HG02840 (cell line): ENCODE results near the gene CASKIN1.

ENCODE experiments used
- ATAC-seq: cut with Tn5 transposase; IDR thresholded peaks from one replicate; pipeline ENCODE4 v1.9.1; 2021; ENCODE audit warnings: mild to moderate bottlenecking, moderate library complexity, moderate number of reproducible peaks; ENCODE audit not compliant: unreplicated experiment, low FRiP score

Gene CASKIN1

GRCh38 chr16:2197765-2198164, 1.4 kb upstream of the CASKIN1 start:
- ATAC-seq = no peak

DNA sequence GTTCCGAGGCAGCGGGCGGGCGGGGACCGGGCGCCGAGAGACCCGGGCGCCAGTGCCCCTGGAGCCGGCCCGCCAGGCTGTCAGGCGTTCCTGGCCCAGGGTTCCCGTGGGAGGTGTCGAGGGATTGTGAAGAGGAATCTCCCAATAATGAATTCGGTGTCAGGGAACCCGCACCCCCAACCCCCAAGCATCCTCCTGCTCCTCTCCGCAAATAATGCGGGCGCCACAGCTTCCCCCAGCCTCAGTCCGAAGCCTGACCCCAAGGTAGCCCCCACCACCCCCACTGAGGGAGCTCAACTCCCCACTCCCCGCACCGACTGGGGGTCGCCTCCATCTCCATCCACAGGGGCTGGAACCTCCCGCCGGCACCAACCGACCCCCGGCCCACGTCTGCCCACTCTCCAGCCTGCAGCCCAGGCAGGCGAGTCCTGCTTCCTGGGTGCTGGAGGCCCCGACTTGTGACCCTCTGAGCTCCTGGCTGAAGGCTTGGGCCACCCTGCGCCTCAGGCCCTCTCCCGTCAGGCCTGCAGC, 641 bp upstream of the CASKIN1 start:
- ATAC-seq = no peak

DNA sequence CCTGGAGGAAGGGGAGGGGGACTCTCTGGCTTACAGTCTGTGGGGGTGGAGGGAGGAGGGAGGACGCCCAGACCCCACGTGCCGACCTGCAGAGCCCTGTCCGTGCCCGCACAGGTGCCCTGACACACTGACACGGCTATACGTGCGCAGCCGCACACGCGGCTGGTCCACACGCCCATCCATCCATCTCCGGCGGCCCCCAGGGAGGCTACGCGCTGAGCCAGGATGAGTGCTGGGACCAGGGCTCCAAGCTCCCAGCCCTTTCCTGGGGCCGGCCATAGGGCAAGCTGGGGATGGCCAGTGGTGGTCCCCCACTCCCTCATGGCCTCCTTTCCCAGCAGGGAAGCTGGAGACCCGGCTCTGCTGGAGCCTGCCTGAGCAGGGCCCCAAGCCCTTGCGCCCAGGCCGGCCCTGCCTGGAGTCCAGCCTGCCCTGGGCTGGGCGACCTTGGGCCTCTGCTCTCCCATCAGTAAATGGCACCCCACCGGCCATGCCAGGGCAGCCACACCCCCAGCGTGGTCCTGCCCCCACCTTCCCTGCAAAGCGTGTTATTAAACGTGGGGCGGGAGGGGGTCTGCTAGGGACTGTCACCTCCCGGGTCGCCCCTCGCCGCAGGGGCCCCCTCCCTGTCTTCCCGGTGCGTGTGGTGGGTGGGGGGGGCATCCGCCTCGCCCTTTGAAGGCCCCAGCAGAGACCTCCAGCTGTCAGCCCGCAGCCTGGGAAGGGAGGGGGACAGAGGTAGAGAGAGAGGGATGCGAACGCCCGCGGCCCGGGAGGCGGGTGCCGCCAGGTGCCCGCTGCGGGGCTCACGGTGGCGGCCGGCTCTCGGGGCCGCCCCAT, 863 bp downstream of the CASKIN1 start:
- no peak for ATAC-seq

DNA sequence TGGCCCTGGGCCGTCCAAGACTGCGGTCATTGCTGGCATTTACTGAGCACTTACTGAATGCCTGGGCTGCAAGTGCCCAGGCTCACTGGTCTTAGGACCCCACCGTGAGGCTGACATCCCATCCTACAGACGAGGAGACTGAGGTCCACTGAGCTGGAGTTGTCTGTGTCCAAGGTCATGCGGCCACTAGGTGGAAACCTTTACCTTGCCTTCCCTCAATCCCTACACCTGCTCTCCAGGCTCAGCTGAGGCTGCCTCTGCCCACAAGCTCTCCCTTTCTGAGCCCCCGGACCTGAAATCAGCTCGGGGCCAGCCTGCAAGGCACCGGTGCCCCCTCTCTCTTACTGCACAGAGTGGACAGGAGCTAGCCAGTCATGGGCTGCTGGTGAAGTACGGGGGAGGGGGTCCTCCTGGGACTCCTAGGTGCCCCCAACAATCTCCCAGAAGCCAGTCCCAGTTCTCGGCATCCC, 1.5 kb downstream of the CASKIN1 start:
- ATAC-seq = no peak

DNA sequence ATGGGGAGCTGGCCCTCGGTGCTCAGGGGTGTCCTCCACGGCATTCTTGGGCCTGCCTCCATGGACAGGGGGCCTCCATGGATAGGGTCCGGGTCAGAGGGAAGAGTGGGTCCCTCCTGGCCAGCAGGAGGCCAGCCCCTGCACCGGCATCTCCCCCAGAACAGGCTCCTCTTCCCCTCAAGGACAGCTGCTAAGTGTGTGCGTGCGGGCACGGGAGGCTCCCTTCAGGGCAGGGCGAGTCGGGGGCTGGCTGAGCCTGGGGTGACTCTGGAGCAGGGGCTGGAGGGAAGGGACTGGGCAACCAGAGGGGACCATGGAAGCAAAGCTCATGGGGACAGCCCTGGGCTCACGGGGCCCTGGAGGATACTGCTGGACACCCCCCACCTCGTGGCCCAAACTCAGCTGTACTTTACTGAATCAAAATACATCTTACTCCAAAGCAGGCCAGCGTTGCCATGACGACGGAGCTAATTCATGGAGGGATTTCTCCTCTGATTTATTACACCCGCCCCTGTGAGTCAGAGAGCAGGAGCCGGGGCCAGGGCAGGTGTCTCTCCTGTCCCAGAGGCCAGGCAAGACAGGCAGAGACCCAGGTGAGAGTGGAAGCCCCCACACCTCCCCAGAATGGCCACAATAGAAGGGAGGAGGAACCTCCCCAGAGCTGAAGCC, 2.1 kb downstream of the CASKIN1 start:
- no peak for ATAC-seq

GRCh38 chr16:2191446-2191706, 5.0 kb downstream of the CASKIN1 start:
- no peak for ATAC-seq

DNA sequence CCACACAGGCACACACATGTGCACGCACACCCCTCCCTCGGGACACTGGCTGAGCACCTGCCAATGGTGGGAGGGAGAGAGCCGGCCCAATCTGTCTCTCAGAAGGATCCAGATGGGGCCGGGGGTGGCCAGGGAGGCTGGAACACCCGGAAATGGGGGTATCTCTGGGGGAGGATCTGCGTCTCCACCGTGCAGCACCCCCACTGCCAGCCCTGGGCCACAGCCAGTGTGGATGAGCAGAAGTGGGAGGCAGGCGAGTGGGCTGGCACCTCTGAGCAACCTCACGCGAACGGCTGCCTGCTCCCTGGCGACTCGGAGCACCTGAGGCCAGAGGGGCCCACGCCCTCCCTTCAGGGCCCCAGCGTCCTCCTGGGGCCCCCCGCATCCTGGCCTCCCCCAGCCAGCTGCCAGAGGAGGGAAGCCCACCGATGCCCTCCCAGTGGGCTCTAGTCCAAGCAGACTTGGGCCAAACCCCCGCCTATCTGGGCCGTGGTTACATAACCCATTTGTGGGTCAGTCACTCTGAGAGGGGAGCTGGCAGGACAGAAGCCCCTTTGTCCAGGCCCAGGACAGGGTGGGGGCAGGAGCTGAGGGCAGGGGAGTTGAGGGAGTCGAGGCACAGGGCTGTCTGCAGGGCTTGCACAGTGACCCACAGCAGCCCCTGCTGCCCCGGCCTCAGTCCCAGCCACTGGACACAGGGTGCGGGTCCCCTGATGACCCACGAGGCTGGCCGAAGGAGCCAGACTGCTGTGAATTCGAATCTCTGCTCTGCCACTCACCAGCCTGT, 5.6 kb downstream of the CASKIN1 start:
- ATAC-seq = no peak

GRCh38 chr16:2190002-2190658, 6.3 kb downstream of the CASKIN1 start:
- ATAC-seq = no peak

- ATAC-seq = no peak
These were observed 7.0 kb downstream of the CASKIN1 start for GRCh38 chr16:2189252-2189893.

DNA sequence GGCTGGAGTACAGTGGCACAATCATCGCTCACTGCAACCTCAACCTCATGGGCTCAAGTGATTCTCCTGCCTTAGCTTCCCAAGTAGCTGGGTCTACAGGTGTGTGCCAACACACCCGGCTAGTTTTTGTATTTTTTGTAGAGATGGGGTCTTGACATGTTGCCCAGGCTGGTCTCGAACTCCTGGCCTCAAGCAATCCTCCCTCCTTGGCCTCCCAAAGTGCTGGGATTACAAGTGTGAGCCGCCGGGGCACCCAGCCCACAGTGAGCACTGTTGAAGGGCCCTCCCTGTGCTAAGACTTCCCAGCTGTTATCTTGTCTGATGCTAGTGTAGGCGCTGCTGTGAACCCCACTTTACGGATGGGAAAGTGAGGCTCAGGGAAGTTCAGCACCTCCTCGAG, 8.0 kb downstream of the CASKIN1 start:
- no peak for ATAC-seq

- no peak for ATAC-seq
These were observed 9.2 kb downstream of the CASKIN1 start for GRCh38 chr16:2187212-2187611.

- no peak for ATAC-seq
These were observed 9.9 kb downstream of the CASKIN1 start for GRCh38 chr16:2186505-2186904.

DNA sequence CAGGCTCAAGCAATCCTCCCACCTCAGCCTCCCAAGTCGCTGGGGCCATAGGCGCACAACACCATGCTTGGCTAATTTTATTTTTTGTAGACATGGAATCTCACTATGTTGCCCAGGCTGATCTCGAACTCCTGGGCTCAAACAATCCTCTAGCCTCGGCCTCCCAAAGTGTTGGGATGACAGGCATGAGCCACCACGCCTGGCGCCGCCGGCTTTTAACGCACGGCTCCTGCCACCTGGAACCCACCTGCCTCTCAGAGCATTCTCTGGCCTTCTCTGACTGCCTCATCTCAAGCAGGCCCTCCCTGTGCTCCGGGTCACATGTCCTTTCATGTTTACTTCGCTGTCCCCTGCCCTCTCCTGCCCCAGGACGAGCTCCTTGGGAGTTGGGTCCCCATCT, 10.3 kb downstream of the CASKIN1 start:
- ATAC-seq = no peak

DNA sequence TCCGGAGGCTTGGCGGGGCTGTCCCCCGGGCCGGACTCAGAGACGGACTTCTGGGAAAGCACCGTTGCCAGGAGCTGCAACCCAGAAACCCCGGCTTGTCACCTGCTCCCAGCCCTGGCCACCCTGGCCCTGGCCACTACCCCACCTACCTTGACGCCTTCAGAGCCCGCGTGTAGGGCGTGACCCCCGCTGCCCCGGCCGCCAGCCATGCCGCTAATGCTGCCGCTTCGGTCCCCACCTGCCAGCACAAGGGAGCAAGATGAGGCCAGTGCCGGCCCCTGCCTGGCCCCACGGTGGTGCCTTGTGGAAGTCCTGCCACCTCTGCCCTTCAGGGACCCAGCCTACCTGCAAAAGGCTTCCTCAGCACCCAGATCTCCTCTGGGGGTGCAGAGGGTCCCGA, 11.4 kb downstream of the CASKIN1 start:
- ATAC-seq = no peak

GRCh38 chr16:2184346-2184745, 12.1 kb downstream of the CASKIN1 start:
- no peak for ATAC-seq

GRCh38 chr16:2183671-2184070, 12.7 kb downstream of the CASKIN1 start:
- no peak for ATAC-seq

- no peak for ATAC-seq
These were observed 14.5 kb downstream of the CASKIN1 start for GRCh38 chr16:2181952-2182351.

GRCh38 chr16:2180962-2181923, 15.2 kb downstream of the CASKIN1 start:
- no peak for ATAC-seq

DNA sequence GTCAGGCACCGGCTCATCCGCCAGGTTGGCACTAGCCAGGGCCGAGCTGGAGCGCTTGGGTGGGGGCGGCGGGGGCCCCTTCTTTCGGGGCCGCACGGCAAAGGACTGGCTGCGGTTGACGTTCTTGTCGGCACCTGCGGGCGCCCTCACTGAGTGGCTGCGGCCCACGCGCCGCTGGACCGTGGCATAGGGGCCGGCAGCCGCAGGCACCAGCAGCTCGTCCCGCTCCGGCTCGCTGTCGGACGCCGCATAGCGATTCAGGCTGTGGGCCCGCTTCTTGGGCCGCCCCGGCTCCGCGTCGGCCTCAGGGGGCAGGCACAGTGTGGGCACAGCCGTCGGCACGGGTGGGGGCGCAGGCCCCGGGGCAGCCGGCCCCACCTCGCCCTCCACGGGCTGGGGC, 15.9 kb downstream of the CASKIN1 start:
- ATAC-seq = no peak
